Measurements from ENCODE around the gene DOK6.
"Not testable (repeated sequence)": the region's sequence is repeated elsewhere in the genome, so short reads cannot be mapped to it uniquely, and the experiment has no call there.

DOK6 gene

GRCh38 chr18:69631281-69631680, 230.6 kb downstream of the DOK6 start:
- no peak for DNase-seq

DNA sequence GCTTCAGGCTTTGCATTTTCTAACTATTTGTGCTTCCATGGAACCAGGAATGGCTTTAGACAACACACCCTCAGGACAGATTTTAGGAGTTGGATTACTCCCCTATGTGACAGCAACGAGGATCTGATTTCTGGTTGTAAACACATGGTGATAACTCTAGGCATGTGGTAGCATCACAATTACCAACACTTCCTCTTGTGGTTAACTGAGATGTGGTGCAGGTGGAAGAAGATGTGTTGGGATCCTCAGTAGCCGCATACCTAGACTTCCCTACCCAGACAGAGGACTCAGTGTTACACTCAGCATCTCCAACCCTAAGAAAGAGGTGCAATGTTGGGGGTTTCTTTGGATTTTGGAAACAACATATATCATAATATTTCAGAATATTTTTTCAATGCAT, 234.8 kb downstream of the DOK6 start:
- no peak for DNase-seq

DNA sequence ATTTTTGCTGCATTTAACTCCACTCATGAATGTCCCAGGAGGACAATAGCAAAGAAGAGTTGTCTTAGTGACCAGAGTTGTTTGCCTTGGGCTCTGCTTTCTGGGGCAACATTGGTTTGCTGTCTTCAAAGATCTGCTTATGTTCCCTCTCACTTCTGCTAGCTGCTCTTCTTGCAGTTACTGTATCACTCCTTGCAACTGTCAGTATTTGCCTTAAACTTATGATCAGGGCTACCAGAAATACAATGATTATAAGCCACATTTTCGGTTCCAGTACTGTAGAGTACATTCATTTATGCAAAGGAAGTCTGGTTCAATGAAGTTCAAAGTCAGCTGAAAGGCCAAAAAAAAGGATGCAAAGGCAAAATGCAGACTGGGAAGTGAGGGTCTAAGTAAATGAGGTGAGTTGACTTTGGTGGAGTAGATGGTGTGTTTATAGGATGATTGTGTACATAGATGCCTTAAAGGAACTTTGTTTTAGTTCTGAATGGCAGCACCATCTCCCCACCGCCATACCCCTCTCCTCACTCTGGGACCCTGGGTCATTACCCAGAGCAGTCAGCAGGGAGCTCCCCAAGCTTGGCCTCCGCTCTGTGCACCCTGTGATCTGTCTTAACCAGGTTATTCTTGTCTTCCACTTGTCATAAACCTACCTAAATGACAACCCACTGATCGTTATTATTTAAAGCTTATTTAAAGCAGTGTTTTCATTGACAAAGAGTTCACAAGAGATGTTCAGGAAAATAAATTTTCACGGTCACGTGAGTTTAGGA, 236.0 kb downstream of the DOK6 start:
- DNase-seq, result no peak

GRCh38 chr18:69638056-69638455, 237.4 kb downstream of the DOK6 start:
- no peak for DNase-seq

DNA sequence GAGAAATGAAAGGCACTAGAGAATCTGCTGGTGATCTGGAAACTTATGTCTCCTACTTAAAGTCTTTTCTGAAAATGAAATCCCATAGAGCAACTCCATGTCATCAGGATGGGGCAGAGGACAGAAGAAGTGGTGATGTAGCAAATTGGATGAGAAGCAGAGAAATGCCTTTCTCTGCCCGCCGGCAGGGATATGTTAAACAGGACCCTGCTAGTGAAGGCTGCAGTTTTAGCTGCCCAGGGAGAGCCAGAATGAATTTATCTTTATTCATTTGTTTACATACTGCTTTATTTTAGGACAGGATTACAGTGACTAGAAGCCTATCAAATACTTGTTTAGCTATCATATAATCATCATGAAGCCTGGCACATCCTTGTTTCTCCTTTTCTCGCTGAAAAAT, 247.0 kb downstream of the DOK6 start:
- DNase-seq, result no peak

DNA sequence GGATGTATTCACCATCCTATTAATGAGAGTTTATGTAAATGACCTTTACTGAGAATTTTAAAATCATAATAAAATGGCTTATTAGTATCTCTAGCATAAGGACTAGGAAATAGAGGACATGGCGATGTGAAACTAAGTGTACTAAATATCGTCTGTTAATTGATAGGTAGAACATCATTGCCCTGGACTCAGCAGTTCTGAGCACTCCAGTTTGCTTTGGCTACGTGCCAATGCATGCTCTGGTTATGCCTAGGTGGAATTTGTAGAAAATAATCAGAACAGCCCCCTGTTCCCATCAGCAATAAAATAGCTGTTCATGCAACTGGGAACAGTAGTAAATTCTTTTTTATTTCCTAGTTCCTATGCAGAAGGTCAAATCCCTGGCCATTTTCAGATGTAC, 247.8 kb downstream of the DOK6 start:
- no peak for DNase-seq

GRCh38 chr18:69649684-69650083, 249.0 kb downstream of the DOK6 start:
- no peak for DNase-seq

DNA sequence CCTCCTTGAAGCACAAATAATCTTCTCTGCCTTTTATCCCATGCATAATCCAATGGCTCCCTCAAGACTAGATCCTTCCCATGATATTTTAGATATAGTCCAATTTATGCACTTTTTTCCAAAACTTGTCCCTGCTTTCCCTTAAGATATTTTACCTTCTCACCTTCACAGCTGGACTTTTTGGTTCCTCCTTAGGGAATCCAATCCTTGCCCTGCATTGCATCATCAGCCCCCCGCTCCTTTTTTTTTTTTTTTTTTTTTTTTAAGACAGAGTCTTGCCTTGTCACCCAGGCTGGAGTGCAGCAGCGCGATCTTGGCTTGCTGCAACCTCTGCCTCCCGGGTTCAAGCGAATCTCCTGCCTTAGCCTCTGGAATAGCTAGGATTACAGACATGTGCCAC, 250.6 kb downstream of the DOK6 start:
- DNase-seq, result no peak

- no peak for DNase-seq
Measured at GRCh38 chr18:69655816-69656215, 255.1 kb downstream of the DOK6 start.

DNA sequence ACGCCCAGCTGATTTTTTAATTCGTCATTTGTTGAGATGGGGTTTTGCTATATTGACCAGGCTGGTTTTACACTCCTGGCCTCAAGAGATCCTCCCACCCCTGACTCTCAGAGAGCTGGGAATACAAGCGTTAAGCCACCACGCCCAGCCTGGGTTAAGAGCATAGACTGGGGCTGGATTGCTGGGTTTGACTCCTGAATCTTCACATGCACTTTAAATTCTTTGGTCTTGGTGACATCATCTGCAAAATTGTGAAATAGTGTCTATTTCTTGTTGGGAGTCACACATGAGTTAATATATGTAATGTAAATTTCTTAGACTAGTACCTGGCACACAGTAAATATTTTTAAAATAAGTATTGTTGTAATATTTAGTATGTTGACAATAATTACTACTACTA, 257.4 kb downstream of the DOK6 start:
- no peak for DNase-seq

DNA sequence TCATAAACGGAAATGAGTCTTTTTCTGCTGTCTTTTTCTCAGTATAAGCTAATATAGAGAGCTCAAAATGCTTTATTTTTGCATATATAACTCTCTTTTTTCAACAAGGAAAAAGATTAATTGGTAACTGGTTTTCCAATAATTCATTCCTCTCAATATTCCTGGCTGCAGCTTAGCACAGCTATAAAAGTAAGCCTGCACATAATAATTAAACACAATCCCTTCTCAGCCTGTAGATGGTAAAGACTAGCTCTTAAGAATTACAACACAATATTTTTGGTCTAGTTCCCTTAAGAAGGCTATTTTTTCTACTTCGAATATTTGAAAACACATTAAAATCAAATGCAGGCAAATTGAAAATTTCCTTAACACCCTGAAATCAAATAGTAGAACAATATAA, 258.0 kb downstream of the DOK6 start:
- DNase-seq, result no peak

GRCh38 chr18:69659142-69659651, 258.5 kb downstream of the DOK6 start:
- DNase-seq, result no peak

- DNase-seq, result not testable (repeated sequence)
Measured at GRCh38 chr18:69662090-69662489, 261.4 kb downstream of the DOK6 start.

GRCh38 chr18:69664399-69664798, 263.7 kb downstream of the DOK6 start:
- no peak for DNase-seq

DNA sequence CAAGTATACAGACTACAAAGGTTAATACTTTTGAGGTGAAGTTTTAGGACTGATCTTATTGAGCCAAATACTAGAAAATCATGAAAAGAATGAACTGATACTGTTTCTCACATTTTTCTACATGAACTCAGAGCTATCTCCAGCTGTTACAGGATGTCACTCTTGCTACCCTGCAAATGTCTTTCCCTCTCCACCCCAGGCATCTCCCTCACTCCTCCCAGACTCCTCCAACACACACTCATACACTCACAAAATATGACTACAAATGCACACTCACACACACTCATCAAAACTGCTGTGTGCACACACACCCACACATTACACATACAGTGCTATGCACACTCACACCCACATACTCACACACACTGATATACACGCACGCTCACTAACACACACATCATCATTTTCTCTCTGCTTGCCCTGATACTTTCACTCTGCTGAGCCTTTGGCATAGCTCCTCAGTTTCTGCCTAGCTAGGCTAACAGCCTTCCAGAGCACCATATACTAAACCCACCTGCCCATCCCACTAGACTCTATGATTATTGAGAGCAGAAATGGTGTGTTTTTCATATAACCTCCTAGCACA, 273.7 kb downstream of the DOK6 start:
- DNase-seq, result no peak

GRCh38 chr18:69674966-69675365, 274.3 kb downstream of the DOK6 start:
- no peak for DNase-seq

- DNase-seq, result no peak
Measured at GRCh38 chr18:69677595-69677994, 276.9 kb downstream of the DOK6 start.

- no peak for DNase-seq
Measured at GRCh38 chr18:69680123-69680522, 279.4 kb downstream of the DOK6 start.

- no peak for DNase-seq
Measured at GRCh38 chr18:69683176-69683575, 282.5 kb downstream of the DOK6 start.

GRCh38 chr18:69684789-69685188, 284.1 kb downstream of the DOK6 start:
- DNase-seq, result no peak

DNA sequence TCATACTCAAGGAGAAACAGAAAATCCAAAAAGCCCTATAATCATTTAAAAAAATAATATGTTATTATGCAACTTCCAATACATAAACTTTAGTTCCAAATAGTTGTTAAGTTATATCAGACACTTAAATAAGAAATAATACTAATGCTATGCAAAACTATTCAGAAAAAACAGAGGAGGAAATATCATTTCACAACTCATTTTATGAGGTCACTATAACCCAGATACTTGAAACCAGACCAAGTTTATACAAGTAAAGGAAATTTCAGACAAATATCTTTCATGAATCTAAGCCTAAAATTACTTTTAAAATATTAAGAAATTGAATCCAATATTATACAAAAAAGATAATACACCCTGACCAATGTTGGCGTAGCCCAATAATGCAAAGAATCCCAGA, 286.2 kb downstream of the DOK6 start:
- DNase-seq, result no peak

- DNase-seq, result no peak
Measured at GRCh38 chr18:69689121-69689759, 288.6 kb downstream of the DOK6 start.

- DNase-seq, result no peak
Measured at GRCh38 chr18:69691008-69691760, 290.5 kb downstream of the DOK6 start.

Data from kidney glomerular epithelial cell (primary cell).